ENCODE measurements around the gene KLF15.

KLF15 gene

DNA sequence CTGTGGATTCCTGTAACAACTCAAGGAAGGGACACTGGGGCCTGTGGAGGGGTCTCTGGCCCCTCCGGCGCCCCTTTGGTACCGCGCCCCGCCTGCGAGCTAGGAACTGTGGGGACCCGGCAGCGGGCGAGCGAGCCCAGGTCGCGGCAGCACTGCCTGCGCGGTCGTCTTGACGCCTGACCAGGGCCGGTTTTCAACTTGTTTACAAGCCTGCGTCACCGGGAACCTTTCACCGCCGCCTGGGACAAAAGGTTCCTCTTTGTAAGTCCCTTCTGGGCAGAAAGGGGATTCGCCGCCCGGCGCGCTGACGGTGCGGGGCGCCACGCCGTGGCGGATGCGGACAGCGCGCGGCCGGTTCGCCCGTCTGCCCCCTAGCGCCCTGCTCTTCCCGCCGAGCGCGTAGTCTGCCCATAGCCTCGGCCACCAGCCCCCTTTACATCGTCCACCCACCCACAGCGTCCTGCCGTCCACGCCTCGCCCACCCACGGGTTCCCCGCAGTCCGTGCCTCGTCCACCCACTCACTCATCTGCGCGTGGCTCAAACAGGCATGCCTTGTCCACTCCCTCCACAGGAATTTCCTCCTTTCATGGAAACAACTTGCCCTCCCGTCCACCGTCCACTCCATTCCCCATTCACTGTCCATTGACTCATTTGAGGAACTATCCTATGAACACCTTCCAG, 32.0 kb upstream of the KLF15 start:
- no peak for DNase-seq

DNA sequence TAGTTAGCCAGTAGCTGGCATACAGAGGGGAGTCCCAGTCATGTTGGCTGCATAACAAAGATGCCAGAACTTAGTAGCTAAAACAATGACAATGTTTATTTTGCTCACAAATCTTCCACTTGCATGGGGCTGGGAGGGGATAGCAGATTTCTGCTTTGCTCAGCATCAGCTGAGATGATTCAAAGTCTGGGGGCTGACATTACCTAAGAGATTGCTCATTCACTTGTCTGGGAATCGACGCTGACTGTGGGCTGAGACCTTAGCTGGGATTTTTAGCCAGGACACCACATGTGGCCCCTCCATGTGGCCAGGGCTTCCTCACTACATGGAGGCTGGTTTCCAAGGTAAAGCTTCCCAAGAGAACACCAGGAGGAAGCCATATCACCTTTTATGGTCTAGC, 24.8 kb upstream of the KLF15 start:
- DNase-seq: no peak

DNA sequence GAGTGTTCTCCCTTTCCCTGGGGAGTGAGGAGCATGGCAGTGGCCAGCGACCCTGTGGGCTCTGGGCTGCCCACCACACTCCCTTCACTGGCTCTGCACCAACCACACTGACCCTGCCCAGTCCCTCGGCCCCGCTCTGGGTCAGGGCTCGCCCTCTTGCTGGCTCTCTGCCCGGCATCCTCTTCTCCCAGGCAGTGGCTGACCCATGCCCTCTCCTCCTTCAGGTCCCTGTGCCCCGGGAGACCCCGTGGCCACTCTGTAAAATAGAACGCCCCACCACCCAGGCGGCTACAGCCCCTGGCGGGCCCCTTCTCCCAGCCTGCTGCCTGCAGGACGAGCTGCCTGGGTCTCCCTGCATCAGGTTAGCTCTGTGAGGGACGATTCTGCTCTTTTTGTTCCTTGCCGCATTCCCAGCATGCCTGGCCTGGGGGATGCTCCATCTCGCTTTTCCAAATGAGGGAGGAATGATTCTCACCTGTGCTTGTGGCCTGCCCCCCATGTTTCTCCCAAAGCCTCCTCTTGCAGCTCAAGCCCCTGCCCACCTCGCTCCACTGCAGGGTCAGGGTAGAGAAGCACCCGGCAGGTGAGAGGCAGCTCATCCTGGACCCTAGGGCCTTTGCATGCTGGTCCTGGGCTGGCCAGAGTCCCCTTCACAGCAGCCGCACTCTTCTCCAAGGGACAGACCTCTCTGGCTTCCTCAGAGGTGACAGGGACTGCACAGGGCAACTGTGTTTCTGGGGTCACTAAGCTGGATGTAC, 23.0 kb upstream of the KLF15 start:
- DNase-seq: no peak

DNA sequence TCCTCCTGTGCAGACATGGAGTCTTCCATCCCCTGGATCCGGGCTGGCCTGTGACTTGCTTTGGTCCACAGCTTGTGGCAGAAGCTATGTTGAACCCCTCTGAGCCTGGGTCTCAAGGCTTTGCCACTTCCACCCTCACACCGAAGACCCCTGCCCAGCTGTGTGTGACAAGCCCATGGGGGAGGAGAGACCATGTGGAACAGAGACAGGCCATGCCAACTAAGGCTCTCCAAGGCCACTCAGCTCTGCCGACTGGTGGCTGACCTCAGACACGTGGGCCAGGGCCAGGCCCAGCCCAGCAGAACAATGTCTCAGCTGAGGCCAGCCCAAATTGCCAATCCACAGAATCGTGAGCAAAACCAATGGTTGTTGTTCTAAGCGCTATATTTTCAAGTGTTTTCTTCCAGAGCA, 21.1 kb upstream of the KLF15 start:
- no peak for DNase-seq

DNA sequence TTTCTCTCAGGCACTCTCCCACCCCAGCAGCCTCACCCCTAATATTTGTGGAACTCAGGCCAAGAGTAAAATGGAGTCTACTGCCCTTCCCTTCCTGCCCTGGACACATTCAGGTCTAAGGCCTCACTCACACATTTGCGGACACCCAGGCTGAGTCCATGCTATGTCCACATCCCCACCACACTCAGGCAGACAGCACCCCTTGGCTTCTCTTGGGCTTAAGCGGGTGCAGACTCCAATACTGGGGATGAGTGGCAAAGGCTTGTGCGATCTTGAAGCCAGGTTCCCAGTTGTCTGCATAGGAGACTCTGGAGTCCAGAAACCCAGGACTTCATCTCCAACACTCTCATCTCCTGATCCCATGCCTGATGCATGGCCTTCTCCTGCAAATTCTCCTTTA, 20.0 kb upstream of the KLF15 start:
- DNase-seq: no peak

DNA sequence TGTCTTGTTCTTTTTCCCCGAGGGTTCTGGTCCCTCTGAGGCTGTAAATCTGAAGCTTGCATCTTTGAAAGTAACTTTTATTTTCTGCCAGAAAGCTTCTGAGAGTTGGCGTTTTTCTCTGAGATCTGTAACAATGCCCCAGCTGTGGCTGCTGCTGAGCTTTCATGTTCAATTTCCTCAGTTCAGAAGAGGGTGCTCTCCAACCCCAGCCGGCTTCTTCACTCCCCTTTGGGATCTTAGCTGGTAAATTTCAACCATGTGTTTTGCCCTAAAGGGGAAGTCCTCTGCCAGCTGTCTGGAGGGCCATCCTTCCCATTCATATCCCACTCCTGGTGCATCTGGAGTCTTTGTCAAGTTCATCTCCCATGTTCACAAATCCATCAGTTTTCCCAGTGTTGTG, 19.2 kb upstream of the KLF15 start:
- no peak for DNase-seq

DNA sequence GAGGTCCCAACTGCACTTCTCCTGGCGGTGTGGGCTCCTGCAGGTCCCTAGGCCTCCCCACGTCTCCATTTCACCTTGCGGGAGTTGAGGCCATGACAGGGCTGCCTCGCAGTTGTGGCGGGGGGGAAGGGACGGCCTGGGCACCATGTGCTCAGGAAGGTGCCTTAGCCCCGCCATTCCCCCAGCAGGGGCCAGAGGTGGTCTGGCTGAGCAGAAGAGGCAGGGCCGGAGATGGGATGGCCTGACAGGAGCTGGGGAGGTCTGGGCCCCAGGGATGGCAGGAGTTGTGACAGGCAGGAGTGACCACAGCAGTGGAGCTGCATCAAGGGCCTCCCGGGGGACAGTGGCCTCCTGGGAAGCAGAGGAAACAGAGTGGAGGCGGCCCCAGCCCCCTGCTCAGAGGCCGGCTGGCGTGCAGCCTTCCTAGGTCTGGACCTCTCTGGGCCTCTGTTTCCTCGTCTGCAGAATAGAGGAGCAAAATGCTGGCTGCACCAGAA, 18.7 kb upstream of the KLF15 start:
- no peak for DNase-seq

DNA sequence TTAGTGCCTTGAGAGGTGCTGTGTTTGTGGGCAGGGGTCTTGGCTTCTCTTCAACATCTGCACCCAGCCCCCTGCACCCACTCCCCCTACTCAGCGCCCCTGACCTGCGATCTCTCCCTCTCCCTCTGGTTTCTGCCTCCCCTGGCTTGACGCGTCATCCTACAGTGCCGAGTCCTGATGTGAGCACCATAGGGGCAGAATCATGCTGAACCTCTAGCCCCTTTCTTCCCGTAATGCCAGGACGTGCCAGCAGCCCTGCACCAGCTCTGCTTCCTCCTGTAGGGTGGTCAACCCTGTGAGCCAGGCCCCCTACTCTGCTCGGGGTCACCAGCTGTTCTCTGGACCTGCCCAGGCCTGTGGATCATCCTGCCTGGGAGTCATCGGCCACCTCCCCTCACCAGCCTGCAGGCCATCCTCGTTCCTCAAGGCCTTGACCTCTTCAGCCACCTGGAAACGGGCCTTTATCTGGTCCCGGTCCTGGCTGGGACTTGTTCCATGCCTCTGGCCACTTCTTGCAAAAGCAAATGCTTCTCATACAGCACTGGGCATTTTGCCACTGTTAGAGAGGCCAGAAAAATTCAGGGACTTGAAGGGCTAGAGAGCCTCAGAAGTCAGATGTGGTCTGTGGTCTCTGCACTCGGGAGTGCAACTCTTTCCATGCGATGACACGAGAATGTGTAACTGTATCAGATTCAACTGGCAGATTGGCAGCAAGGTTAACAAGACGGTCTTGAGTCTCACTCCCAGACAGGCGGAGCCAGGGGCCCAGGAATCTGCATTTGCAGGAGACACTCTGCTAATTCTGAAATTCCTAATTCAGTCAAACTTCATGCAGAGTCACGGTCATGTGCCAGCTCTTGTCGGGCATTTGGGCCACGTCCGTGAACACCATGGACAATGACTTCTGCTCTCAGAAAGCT, 16.7 kb upstream of the KLF15 start:
- no peak for DNase-seq

DNA sequence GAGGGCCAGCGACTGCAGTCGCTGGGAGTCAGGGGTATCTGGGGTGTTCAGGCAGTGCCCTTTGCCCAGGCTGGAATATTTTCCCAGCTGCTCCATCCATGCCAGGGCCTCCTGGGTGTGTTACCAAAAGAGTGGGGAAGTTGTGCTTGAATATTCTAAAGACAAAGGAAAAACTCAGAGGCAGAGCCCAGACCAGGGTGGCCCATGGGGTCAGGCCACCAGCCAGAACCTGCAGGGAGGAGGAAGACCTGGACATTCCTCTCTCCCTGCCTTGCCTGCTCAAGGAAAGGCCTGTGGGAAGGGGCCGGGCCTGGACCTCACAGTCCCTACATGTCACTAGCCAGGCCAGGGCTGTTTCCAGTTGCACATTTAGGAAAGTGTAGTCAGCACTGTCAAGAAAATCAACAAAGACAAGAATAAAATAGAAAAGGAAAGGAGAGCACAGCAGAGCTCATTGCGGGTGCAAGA, 16.0 kb upstream of the KLF15 start:
- DNase-seq: no peak

DNA sequence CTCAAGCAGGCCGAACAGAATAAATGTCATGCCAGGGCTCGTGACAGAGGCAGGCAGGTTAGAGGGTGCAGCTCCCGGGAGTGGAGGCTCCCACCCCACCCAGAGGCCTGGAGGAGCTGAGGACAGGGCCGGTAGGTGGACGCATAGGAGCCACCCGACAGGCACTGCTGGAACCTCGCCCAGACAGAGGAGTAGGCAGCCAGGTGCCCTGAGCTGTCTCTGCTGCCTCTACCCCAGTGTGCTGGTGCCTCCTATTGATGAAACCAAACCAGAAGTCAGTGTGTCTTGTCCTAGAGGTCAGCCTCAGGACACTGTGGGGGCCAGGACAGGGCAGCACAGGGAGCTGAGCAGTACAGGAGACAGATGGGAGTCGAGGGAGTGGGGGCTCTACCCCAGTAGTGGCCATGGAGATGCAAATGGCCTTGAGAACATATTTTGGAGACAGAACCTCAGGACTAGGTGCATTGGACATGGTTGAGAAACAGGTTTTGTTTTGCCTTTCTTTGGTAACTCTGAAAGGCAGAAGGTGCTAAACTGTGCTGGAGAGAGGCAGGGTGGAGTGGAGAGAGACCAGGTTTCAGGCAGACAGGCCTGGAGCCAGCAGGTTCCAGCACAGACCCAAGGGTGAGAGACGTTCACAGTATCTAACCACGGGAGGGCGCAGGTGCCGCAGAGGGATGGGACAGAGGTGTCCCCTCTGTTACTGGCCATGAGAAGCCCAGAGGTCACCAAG, 15.4 kb upstream of the KLF15 start:
- no peak for DNase-seq

DNA sequence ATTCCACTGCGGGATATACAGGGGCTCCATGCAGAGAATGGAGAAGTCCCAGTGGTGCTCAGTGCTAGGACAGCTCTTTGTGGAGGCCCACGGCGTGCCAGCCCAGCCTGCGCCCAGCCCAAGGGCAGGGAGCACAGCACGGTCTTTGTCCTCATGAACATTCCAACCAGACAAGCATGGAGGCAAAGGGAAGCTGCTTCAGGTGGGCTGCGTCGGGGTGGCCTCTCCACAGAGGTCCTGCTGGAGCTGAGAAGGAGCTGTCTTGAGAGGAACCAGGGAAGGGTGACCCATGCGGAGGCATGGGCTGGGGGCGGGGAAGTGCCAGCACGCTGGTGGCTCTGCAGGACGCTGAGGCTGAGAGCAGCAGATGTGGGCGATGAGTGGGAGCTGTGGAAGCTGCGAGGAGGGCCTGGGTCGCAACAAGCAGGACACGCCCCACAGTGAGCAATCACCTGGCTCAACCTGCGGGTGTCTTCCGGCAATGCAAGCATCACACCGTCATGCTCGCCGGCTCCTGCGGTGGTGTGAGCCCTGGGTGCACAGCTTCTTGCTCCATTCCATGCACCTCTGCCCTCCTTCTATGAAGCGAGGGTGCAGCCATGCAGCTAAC, 14.0 kb upstream of the KLF15 start:
- no peak for DNase-seq

DNA sequence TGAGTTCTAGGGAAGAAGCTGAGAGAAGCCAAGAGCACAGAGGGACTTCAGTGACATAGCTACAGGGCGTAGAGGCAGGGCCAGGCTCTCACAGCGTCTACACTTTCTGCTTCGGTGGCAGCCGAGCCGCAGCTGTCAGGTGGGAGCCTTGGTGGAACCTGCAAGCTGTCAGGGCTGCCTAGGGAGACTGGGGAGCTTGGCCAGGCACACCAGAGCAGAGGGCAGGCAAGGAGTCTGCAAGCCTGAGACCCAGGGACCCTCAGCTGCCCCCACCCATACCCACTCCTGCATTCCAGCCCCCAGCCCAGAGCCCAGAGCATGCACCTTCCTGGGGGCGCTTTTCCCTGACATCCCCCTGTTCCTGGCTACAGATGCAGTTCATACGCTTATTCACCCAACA, 13.4 kb upstream of the KLF15 start:
- no peak for DNase-seq

DNA sequence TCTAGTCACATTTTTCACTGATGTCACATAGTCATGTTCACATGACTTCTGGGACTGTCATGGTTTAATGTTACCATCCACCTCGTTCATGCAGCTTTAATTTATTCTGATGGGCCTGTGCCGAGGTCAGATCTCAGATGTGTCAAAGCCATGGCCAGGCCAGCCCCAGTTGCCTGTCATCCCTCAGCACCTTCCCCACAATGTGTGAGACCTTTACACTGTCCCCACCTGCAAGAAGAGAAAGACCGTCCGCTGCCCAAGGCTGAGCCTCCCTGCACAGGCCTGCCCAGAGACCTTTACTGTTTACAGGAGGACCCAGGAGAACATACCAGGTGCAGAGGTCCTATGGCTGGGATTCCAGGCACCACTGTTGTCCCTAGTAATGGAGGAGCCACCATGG, 12.8 kb upstream of the KLF15 start:
- no peak for DNase-seq

DNA sequence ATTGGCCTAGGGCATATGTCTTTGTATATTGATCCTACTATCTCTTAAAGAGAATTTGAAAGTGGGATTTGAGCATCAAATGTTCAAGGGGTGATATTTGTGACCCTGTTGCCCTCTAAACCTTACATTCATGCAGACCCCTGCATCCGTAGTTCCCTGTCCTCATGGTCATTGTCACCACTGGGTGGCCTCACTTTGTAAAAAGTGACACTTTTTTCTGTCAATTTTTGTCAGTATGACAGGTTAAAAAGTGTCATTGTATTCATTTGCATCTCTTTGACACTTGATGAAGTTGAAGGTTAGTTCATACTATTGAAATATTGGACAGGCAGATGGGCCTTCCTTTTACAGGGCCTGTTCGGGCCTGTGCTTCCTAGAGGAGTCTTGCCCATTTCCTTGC, 12.3 kb upstream of the KLF15 start:
- no peak for DNase-seq

DNA sequence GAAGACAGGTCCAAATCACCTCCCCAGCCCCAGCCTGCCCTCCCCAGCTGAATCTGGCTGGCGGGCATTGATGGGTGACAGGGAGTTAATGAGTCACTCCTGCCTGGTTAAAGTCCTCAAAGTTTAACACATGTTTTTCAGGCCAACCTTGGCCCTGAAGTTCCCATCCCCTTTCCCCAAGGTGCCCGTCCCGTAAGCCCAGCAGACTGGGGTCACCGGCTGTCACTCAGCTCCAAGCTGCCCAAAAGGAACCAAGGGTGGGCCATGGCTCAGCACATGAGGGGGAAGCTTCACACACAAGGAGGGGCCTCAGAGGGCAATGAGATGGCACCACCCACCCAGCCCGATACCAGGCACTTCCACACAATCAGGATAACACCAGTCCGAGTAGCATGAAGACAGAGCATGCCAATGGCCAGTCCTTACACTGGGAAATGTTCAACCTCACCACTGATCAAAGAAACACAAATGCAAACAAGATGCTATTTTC, 10.2 kb upstream of the KLF15 start:
- no peak for DNase-seq

DNA sequence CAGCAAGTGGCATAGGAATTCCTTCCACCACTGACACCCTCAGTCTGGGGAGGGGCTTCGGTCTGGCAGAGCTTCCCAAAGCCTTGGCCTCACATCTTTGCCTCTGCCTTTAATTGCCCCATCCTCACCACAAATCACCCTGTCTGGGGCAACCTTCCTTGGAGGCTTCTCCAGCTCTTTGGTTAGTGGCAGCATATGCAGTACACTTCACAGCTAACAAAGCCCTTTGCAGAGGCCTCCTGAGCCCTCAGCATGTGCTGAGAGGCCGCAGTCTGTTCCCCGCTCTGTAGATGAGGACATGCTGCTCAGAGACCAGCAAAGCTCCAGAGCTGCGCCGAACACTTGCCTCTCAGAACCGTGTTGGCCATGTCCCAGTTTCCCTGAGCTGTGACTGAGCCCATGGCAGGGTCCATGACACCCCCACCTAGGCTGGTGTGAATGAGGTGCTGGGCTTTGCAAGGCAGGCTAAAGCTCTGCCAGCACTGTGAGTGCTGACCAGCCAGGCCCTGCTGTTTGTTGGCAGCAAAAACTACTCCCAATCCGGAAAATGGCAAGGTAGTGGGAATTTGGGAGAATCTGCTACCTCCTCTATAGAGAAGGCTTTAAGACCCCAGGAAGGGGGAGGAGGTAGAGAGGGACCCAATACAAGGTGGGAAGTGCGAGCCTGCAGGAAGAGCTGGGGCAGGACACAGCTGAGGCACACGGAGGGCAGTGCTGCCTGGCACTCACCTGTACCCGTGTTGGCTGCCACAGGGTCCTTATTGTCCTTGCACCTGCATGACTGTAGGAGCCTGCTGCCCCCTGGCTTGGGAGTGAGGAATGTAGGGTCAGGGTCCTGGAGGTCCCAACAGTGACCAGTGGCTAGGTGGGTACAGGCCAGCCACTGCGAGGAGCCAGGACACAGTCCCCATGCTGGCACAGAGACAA, 8.4 kb upstream of the KLF15 start:
- DNase-seq: no peak

DNA sequence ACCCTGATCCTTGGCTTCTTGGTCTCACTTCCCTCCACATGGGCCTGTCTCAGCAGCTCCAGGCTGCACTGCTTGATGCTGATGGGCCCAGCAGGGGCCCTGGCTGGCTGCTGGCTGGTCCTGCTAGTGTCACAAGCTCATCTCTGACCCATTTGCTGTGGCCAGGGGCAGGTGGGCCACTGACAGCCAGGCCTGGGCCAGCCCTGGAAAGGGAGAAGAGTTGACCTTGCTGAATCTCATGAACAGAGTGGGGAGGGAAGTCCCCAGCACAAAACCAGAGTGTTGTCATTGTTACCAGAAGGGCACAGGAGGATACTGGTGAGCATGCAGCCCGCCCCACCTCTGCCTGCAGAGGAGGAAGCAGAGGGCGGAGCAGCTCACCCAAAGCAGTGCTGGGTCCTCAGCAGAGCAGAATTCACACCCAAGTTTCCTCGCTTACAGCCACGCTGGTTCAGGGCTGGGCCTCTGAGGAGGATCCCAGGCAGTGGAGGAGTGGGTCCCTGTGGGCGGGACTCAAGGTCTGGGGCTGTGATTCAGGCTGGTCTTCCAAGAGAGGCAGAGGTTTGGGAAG, 7.6 kb upstream of the KLF15 start:
- DNase-seq: no peak

DNA sequence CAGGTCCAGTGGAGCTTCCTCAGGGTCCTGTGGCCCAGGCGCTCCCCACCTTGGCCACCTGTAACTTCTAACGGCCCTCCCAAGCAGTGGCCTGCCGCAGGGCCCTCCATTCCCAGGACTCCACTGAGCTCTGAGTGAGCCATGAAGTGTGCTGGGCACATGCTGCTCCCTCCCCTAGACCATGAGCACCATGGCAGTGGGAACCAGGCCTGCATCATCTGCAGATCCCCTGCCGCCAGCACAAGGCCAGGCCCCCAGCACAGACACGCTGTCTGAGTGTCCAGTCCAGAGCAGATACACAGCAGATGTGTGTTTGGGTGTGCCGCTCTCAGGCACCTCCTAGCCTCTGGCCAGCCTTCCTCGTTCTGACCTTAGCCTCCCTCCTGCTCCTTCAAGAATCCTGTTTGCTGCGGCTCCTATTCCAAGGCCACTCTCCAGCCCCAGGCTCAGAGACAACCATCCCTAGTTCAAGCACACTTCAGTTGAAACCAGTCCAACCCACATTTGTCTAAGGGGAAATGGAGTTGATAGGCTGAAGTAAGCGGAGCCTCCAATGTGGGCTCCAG, 7.0 kb upstream of the KLF15 start:
- DNase-seq: no peak

DNA sequence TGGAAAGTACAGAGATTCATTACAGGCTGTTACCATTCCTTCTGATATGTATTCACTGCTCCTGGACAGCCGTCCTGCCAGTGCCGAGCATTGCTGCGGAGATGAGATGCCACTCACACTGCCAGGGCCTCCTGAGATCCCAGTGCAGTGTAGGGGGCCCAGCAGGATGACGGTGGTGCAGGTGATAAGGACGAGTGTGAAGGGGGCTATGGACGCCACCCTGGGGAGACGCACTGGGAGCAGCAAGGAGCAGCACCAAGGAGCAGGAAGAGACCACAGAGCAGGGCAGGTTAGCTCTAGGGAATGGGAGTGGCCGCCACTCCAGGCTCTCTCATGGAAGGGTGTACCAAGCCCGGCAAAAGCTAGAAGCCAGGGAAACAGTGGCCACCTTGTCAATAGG, 4.0 kb upstream of the KLF15 start:
- no peak for DNase-seq

DNA sequence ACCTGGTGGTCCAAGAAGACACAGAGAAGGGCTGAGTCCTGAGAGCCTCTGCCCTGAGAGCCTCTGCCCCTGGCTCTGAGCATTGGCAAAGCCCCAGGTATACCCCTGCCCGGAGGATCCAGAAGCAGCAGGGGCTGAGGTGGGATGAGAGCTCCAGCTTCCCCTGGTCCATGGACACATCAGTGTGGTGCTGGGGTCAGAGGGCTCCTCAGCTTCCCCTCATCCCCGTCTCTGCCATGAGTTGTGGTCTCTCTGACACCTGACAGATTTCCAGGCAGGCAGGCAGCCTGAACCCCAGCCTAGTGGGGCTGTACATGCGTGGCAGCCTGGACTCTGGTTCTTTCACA, 3.5 kb upstream of the KLF15 start:
- DNase-seq: no peak

Data from activated effector memory CD4-positive, alpha-beta T cell treated with Interleukin-2 at 50 U/mL for 16 hours (primary cell).